ENCODE data around the gene LARGE1. TPM values are rescaled to one million over a fixed set of nuclear protein-coding genes. Genes with fewer than 3 reads are reported as not detected.

LARGE1 gene
- total and polyA plus RNA-seq, 2 of the 13 experiments (the other 11 are each of a cell fraction or from before 2014, with no cell fraction given): 8.4 to 11.0 TPM

GRCh38 chr22:33756508-33756949 lies 163.7 kb downstream of the LARGE1 start:
- intact Hi-C loops (cut with micrococcal nuclease; ENCODE audit: unreplicated experiment): no loop called here

More at GRCh38 chr22:33756508-33756949, 163.7 kb downstream of the LARGE1 start:
- TF ChIP-seq DZIP1 (CRISPR knock-in tag; IDR thresholded peaks at IDR 0.05) (no peak), TRIM22 (IDR thresholded peaks at IDR 0.05) (no peak)
- Histone ChIP-seq H4K20me1 (ENCODE audit: insufficient read depth, low read length) (no peaks in the 10 kb centered on the region), H3K36me3 (replicated peaks in 1 of 2; ENCODE audit: control insufficient read depth in 1 of 2, insufficient read depth in 2 of 2, low read length in 2 of 2) (no peaks in the 10 kb centered on the region), H3K9me3 (ENCODE audit: low read length) (no peaks in the 10 kb centered on the region), H3K79me2 (ENCODE audit: insufficient read depth, low read length) (no peaks in the 10 kb centered on the region), H2AFZ (ENCODE audit: low read length) (no peak overlapping the region), H3K4me3 (replicated peaks in 1 of 3; ENCODE audit: insufficient read depth in 1 of 3, low read depth in 2 of 3, low read length in 3 of 3) (no peak overlapping the region), H3K27me3 (ENCODE audit: control insufficient read depth in 1 of 2, insufficient read depth in 2 of 2, low read length in 2 of 2) (no peaks in the 10 kb centered on the region), H3K4me2 (ENCODE audit: low read depth, low read length) (no peak overlapping the region), H3K9ac (ENCODE audit: insufficient read depth, low read depth, low read length) (no peak overlapping the region), H3K4me1 (ENCODE audit: insufficient read depth, low read length) (peaks cover 19% of the 10 kb centered on the region), H3K27ac (ENCODE audit: extremely low read length, insufficient read depth, low read length) (no peak overlapping the region)
- ATAC-seq: no peak
- ChIA-PET CTCF (ENCODE audit: low intra/inter-chr PET ratio, low total read pairs) (no interaction called here), POLR2A (no interaction called here)
- 84% methylated on average over 9 of the region's 10 CpGs for WGBS (ENCODE audit: low lambda C conversion rate)
- FAIRE-seq: no peak
- in situ Hi-C loops (cut with HindIII; ENCODE audit: extremely low pct_ligation_motif_present, low pct_unique_long_range_greater_than_20kb): no loop called here
- BruUV-seq (replicated peaks): no TSS peak
- no peak for DNase-seq (ENCODE audit: low spot score)
